ENCODE data around the gene L3MBTL1.
A peak's percentile ranks its signal among the peaks of the same experiment; 100 is the strongest.

The L3MBTL1 gene

DNA sequence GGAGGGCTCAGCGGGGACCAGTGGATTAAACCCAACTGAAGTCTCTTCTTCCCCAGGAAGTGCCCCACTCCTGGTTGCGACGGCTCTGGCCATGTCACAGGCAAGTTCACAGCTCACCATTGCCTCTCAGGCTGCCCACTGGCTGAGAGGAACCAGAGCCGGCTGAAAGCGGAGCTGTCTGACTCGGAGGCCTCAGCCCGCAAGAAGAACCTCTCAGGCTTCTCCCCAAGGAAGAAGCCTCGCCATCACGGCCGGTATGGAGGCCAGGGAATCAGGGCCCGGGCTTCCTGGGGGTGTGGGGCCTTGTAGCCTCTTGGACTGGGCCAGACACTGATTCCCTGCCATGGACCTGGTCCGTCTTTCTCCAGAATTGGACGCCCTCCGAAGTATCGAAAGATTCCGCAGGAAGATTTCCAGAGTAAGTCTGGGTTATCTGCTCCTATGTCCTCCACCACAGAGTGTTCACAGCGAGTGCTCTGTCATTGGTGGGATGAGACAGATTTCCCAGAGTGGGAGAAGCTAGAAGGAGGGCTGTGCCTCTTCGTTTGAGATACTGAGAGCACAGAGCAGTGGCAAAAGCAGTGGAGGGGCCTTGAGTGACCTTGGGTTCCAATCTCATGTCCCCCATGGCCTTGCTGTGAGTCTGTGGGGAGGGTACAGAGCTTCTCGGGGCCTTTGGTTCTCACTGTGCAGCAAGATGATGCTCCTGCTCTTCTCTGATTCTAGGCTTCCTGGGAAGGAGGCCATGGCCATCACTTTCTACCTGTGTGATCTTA is 28.7 kb downstream of the L3MBTL1 start:
- DNase-seq = no peak

DNA sequence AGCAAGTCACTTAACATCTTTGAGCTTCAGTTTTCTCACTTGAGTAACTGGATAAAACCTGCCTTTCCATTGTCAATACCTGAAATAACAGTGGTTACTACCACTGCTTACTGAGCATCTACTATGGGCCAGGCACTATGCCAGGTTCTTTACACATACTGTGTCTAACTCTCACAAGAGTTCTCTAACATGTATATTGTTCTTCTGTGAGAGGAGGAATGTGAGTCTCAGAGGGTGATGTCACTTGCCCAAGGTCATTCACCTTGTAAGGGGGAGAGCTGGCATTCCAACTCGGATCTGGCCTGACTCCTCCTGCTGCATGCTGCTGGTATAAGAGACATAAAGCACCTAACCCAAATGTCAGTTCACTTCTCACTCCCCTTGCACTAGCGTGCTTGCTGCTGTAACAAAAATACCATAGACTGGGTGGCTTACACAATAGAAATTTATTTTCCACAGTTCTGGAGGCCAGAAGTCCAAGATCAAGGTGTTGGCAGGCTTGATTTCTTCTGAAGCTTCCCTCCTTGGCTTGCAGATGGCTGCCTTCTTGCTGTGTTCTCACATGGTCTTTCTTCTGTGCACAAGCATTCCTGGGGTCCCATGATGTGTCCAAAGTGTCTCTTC is 29.4 kb downstream of the L3MBTL1 start:
- no peak for DNase-seq

GRCh38 chr20:43537921-43538877 is 30.7 kb downstream of the L3MBTL1 start:
- DNase-seq = peak; percentile 8

- DNase-seq = no peak
Observed at GRCh38 chr20:43538878-43539700, 31.6 kb downstream of the L3MBTL1 start.

GRCh38 chr20:43539975-43540672 is 32.6 kb downstream of the L3MBTL1 start:
- no peak for DNase-seq

DNA sequence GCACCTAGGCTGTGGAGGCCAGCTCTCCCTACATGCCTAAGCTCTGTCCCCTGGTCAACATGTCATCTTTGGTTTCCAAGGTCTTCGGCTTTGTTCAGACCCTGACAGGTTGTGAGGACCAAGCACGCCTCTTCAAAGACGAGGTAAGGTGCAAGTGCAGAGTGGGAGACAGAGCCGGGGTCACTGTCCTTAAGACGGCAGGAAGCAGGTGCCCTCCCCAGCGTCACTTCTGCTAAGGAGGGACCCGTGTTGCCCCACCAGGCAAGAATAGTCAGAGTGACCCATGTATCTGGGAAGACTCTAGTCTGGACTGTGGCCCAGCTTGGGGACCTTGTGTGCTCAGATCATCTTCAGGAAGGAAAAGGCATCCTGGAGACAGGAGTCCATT is 33.2 kb downstream of the L3MBTL1 start:
- no peak for DNase-seq

DNA sequence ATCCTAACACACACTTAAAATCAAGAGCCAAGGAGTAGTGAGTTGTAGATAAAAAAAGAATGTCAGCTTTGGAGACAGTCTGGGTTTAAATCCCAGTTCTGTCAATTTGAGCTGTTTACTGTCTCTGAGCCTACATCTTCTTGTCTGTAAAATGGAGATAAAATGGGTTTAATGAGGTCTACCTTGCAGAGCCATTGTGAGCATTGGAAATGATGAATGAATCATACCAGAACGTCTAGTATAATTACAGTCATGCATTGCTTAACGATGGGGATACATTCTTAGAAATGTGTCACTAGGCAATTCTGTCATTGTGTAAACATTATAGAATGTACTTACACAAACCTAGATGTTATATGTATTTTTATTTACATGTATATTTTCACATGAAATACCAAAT is 33.7 kb downstream of the L3MBTL1 start:
- DNase-seq = no peak

DNA sequence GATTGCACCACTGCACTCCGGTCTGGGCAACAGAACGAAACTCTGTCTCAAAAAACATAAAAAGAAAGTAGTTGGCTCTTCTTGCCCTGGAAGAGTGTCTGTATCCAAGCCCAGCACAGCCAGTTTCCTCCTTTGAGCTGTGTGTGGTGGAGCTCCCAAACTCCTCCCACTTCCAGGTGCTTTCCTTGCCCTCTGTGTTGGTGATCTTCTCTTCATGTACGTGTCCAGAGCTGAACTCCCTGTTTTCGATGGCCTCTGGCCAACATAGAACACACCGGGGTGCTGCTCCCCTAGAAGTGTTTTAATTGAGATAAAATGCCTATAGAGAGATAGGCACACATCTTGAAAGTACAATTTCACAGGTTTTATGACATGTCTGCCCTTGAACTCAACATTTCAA is 34.7 kb downstream of the L3MBTL1 start:
- no peak for DNase-seq

DNA sequence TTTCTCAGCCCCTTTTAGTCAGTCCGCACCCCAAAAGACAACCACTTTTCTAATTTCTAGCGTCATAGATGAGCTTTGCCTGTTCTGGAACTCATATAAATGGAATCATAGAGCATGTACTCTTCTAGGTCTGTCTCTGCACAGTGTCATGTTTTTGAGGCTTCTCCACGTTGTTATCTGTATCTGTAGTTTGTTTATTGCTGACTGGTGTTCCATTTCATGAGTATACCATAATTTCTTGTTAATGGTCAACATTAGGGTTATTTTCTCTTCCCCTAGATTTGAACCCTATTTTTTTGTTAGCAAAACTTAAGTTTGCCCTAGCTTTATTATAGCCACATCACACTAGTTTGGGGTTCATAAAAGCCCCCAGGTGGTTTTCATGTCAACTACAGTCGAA is 35.2 kb downstream of the L3MBTL1 start:
- DNase-seq = no peak

DNA sequence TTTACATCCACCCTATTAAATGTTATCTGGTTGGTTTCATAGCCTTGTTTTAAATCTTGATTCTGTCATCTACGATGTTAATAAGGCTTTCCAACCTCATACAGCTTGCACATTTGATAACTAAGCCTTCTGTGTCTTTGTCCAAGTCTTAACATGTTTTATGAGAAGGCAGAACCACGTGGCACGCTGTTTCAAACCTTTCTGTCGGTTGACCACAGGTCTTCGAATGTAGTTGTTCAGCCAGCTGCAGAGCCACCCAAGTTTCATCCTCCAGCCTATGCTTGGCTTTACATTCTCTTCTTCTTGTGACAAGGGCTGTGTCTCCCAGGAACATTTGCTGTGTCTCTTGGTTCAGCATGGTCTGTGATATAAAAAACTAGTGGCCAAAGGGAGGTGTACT is 35.6 kb downstream of the L3MBTL1 start:
- DNase-seq = no peak

DNA sequence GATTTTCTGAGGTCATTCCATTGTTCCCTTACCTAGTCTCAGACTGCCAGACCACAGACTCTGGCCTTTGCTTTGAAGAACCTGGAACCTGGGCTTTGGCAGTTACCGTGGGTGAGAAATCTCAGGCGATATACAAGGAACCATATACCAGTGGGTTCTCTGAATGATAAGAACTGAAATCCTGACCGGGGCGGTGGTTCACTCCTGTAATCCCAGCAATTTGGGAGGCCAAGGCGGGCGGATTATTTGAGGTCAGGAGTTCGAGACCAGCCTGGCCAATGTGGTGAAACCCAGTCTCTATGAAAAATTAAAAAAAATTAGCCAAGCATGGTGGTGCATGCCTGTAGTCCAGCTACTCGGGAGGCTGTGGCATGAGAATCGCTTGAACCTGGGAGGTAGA is 37.0 kb downstream of the L3MBTL1 start:
- no peak for DNase-seq

DNA sequence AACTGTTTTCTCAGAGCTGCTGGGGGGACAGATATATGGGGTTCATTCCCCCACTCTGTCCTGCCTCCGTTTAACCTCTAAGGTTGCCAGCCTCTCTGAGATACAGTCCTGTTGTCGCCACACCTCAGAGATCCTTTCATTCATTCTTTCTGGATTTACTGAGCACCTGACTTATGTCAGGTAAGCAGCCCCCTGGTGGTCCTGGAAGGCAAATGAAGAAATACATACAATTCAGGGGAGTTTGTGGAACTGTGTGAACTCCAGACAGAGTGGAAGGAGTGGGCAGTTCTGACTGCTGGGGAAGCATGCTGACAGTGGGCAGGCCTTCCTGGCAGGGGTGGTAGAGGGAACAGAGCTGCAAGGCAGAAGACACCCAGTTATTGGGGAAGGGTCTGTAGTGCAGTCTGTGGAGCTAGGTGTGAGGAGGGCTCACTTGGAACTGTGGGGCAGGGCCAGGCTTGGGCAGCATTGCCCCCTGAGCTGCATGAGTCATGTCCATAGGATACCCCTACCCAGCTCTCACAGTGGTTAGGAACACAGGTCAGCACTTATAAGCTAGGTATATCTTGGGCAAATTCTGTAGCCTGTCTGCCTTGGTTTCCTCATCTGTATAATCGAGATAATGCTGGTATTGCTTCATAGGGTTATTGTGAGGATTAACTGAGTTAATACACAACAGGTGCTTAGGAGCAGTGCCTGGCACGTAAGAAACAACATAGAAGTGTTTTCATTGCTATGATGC is 38.5 kb downstream of the L3MBTL1 start:
- no peak for DNase-seq

DNA sequence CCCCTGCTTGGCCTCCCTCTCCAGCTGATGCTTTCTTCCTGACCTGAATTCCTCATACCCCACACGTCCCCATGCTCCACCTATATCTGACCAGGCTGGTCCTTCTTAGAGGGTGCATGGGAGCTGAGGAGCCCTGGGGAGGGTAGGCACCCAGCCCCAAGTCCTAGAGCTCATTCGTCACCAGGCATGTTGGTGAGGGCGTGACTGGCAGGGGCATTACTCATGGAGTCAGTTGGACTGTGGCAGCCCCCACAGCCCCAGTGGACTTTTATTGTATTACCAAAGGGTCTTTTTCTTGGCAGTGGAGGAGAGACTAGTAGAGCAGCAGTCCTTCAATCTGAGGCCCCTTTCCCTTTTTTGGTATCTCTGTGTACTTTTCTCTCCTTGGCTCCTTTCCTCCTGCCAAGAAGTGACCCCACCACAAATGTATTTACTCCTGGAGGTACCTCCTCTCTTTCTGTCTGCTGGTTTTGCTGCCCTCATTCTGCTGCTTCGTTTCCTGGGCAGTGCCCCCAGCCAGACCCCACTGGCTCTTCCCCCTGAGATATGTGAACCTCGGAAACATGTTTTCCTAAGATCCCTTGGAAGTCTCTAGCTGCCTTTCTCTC is 40.9 kb downstream of the L3MBTL1 start:
- no peak for DNase-seq

DNA sequence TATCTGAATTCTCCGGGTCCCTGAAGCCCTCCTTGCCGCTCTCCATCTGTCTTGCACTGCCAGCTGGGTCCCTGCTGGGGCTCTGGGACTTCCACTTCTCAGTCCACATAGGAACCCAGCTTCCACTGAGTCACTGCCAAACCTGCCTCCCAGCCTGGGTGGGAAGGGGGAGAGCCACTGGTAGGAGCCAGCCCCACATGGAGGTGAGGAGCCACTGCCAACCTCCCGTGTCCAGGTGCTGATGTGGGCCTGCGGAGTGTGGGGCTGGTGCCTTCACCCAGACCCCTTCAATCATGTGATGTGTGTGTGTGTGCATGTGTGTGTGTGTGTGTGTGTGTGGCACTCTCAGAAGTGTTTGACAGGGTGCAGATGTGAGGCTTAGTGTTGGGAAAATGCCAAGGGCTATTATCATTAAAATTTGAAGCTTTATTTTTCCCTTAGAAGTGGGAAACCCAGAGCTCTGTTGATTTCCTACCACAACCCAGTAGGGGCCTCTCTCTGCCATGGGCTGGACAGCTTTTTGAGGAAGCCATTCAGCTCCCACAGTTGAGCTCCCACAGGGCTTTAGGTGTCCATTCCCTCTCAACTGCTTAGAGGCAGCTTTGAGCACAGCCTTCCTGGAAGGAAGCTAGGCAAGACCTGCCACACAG is 42.0 kb downstream of the L3MBTL1 start:
- DNase-seq = no peak

GRCh38 chr20:43550456-43550855 is 43.0 kb downstream of the L3MBTL1 start:
- no peak for DNase-seq

DNA sequence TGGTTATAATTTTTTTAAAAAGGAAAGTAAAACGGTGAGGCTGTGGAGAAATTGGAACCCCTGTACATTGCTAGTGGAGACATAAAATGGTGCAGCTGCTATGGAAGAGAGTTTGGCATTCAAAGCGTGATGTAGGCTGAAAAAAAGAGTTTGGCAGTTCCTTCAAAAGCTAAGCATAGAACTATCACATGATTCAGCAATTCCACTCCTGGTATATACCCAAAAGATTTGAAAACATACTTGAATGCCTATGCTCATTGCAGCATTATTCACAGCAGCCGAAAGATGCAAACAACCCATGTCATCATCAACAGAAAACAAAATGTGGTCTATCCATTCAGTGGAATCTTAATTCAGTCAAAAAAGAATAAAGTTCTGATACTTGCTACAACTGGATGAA is 46.9 kb downstream of the L3MBTL1 start:
- no peak for DNase-seq

GRCh38 chr20:43558412-43559146 is 51.1 kb downstream of the L3MBTL1 start, which contains the start of gene SGK2:
SGK2 (plus strand) TSS chr20:43559027; CDS start chr20:43566496, 7,469 bp downstream.
- DNase-seq = no peak

- DNase-seq = no peak
Observed at GRCh38 chr20:43559147-43559987, 51.9 kb downstream of the L3MBTL1 start.
